ENCODE data around the gene FAM227B. TPM values are rescaled to one million over a fixed set of nuclear protein-coding genes. Genes with fewer than 3 reads are reported as not detected.
A peak's percentile ranks its signal among the peaks of the same experiment; 100 is the strongest.
"Not testable (repeated sequence)": the region's sequence is repeated elsewhere in the genome, so short reads cannot be mapped to it uniquely, and the experiment has no call there.

The FAM227B gene
- total RNA-seq = 0.71 TPM
- long read RNA-seq, partial matches to known transcripts = 0 of 33 reads
- long read RNA-seq, other reads (novel, unspliced or antisense) = 33 of 33 reads

GRCh38 chr15:49620658-49621368 is at the start of gene FAM227B, which contains the start of gene DTWD1:
TSS of gene FAM227B (minus strand) at chr15:49620818. CDS start at chr15:49615171, 5,647 bp downstream.
TSS of gene DTWD1 (plus strand) at chr15:49621048. CDS start at chr15:49625168, 4,120 bp downstream.
- DNase-seq (ENCODE audit: low spot score) = peak; percentile 98

GRCh38 chr15:49669288-49669687 is 48.7 kb upstream of the FAM227B start:
- no peak for DNase-seq (ENCODE audit: low spot score)

- not testable (repeated sequence) for DNase-seq (ENCODE audit: low spot score)
These were observed 45.9 kb upstream of the FAM227B start for GRCh38 chr15:49666486-49666885.

- no peak for DNase-seq (ENCODE audit: low spot score)
These were observed 44.1 kb upstream of the FAM227B start for GRCh38 chr15:49664716-49665115.

- DNase-seq (ENCODE audit: low spot score) = no peak
These were observed 36.1 kb upstream of the FAM227B start for GRCh38 chr15:49656734-49657133.

- no peak for DNase-seq (ENCODE audit: low spot score)
These were observed 32.3 kb upstream of the FAM227B start for GRCh38 chr15:49652922-49653321.

- no peak for DNase-seq (ENCODE audit: low spot score)
These were observed 30.1 kb upstream of the FAM227B start for GRCh38 chr15:49650676-49651075.

GRCh38 chr15:49649987-49650386 is 29.4 kb upstream of the FAM227B start:
- no peak for DNase-seq (ENCODE audit: low spot score)

GRCh38 chr15:49646891-49647290 is 26.3 kb upstream of the FAM227B start:
- no peak for DNase-seq (ENCODE audit: low spot score)

GRCh38 chr15:49645941-49646340 is 25.3 kb upstream of the FAM227B start:
- no peak for DNase-seq (ENCODE audit: low spot score)

- DNase-seq (ENCODE audit: low spot score) = no peak
These were observed 24.7 kb upstream of the FAM227B start for GRCh38 chr15:49645277-49645676.

- DNase-seq (ENCODE audit: low spot score) = no peak
These were observed 23.8 kb upstream of the FAM227B start for GRCh38 chr15:49644364-49644794.

GRCh38 chr15:49637857-49638256 is 17.2 kb upstream of the FAM227B start:
- no peak for DNase-seq (ENCODE audit: low spot score)

GRCh38 chr15:49628379-49628778 is 7.8 kb upstream of the FAM227B start:
- no peak for DNase-seq (ENCODE audit: low spot score)

- DNase-seq (ENCODE audit: low spot score) = no peak
These were observed 6.8 kb upstream of the FAM227B start for GRCh38 chr15:49627407-49627877.

GRCh38 chr15:49625460-49626036 is 4.9 kb upstream of the FAM227B start:
- DNase-seq (ENCODE audit: low spot score) = no peak

- no peak for DNase-seq (ENCODE audit: low spot score)
These were observed 3.4 kb upstream of the FAM227B start for GRCh38 chr15:49624056-49624455.

- no peak for DNase-seq (ENCODE audit: low spot score)
These were observed 1.9 kb upstream of the FAM227B start for GRCh38 chr15:49622561-49622960.

GRCh38 chr15:49621887-49622286 is 1.3 kb upstream of the FAM227B start:
- DNase-seq (ENCODE audit: low spot score) = no peak

- DNase-seq (ENCODE audit: low spot score) = no peak
These were observed 788 bp upstream of the FAM227B start for GRCh38 chr15:49621401-49621811.

GRCh38 chr15:49620199-49620598 is 419 bp downstream of the FAM227B start:
- no peak for DNase-seq (ENCODE audit: low spot score)

- no peak for DNase-seq (ENCODE audit: low spot score)
These were observed 1.4 kb downstream of the FAM227B start for GRCh38 chr15:49619226-49619625.

GRCh38 chr15:49612240-49612639 is 8.4 kb downstream of the FAM227B start:
- not testable (repeated sequence) for DNase-seq (ENCODE audit: low spot score)
